Endothelial cell of umbilical vein (primary cell): ENCODE results near the gene SMAD6. TPM values are rescaled to one million over a fixed set of nuclear protein-coding genes. Genes with fewer than 3 reads are reported as not detected.
A peak's percentile ranks its signal among the peaks of the same experiment; 100 is the strongest.

Experiments used
- BruUV-seq: library from RNA; stranded (reverse); fragments of 400-500 nt; replicated peaks from 2 replicates; lab custom pipeline; 2021; lab: Mats Ljungman, UMichigan
- CTCF ChIA-PET: fragments of 300-600, 350-600 bp; sonication (Branson Sonifier 250); formaldehyde crosslinking; loops from one replicate; lab custom pipeline; 2021; ENCODE audit warnings: antibody characterized with exemption, inconsistent platforms; lab: Charles Lee
- POLR2A ChIA-PET: fragments of 300-600, 350-600 bp; sonication (Branson Sonifier 250); formaldehyde crosslinking; loops from one replicate; lab custom pipeline; 2021; ENCODE audit warnings: antibody characterized with exemption, inconsistent platforms; lab: Charles Lee
- DNase-seq: peaks from one replicate; pipeline ENCODE4 v3.0.0-alpha.2; 2011; ENCODE audit warnings: low read depth, low spot score
- FAIRE-seq: peaks from 2 replicates; lab custom pipeline; 2011; peaks lifted over from hg19 to GRCh38; lab: Jason Lieb, UNC
- H2AFZ ChIP-seq: 2 replicates; pipeline ENCODE4 v1.6.0; 2012; ENCODE audit warnings: low read depth, low read length, control low read depth, inconsistent platforms
- H3K27ac ChIP-seq: 2 replicates; pipeline ENCODE4 v1.5.1; 2011; ENCODE audit warnings: low read depth, mild to moderate bottlenecking, control low read depth, low read length, moderate library complexity; ENCODE audit not compliant: insufficient read depth
- H3K27me3 ChIP-seq, 2 experiments: 2 replicates each; pipeline versions ENCODE4 v1.6.0 to v1.6.1; 2011; ENCODE audit warnings: low read length in 2 of 2, mixed read lengths in 1 of 2; ENCODE audit not compliant: control insufficient read depth in 2 of 2, insufficient read depth in 2 of 2
- H3K36me3 ChIP-seq, 2 experiments: 2 replicates in 1 of 2; 3 replicates in 1 of 2; pipeline ENCODE4 v1.5.1; 2011; ENCODE audit warnings: low read length in 2 of 2, mild to moderate bottlenecking in 1 of 2, moderate library complexity in 1 of 2; ENCODE audit not compliant: control insufficient read depth in 2 of 2, insufficient read depth in 2 of 2; ENCODE audit errors: extremely low read depth in 1 of 2
- H3K4me1 ChIP-seq: 3 replicates; pipeline ENCODE4 v1.5.1; 2011; ENCODE audit warnings: mild to moderate bottlenecking, low read length; ENCODE audit not compliant: control insufficient read depth, insufficient read depth; ENCODE audit errors: extremely low read depth
- H3K4me2 ChIP-seq: 2 replicates; pipeline ENCODE4 v1.6.1; 2011; ENCODE audit warnings: low read length, control low read depth, mixed read lengths; ENCODE audit not compliant: insufficient read depth
- H3K4me3 ChIP-seq, 3 experiments: fragments of 200-600 bp in 1 of 3; sonication (generic), shearing (Covaris generic) in 1 of 3; replicated peaks in 1 of 3; 2 replicates each; pipeline ENCODE4 v1.5.1; 2011 to 2016; ENCODE audit warnings: control low read depth in 3 of 3, low read length in 3 of 3, mild to moderate bottlenecking in 2 of 3, inconsistent platforms in 1 of 3, low read depth in 1 of 3, moderate library complexity in 1 of 3; ENCODE audit not compliant: insufficient read depth in 1 of 3
- H3K79me2 ChIP-seq: 2 replicates; pipeline ENCODE4 v1.6.0; 2012; ENCODE audit warnings: low read length, inconsistent platforms; ENCODE audit not compliant: control insufficient read depth, insufficient read depth
- H3K9ac ChIP-seq: replicated peaks from 2 replicates; pipeline ENCODE3; 2011; ENCODE audit warnings: low read length, control low read depth; ENCODE audit not compliant: insufficient read depth; ENCODE audit errors: extremely low read depth
- H3K9me1 ChIP-seq: replicated peaks from 3 replicates; pipeline ENCODE4 v1.6.0; 2011; ENCODE audit warnings: mild to moderate bottlenecking, low read length; ENCODE audit not compliant: control insufficient read depth, insufficient read depth; ENCODE audit errors: extremely low read depth
- H3K9me3 ChIP-seq: replicated peaks from 2 replicates; pipeline ENCODE4 v1.5.1; 2012; ENCODE audit warnings: low read length, inconsistent platforms; ENCODE audit not compliant: control insufficient read depth, insufficient read depth
- H4K20me1 ChIP-seq: replicated peaks from 2 replicates; pipeline ENCODE3; 2011; ENCODE audit warnings: mild to moderate bottlenecking, low read length; ENCODE audit not compliant: control insufficient read depth, insufficient read depth; ENCODE audit errors: extremely low read depth
- CTCF ChIP-seq, 2 donors: IDR thresholded peaks; 1 replicate in 1 of 2; 2 replicates in 1 of 2; pipeline ENCODE4 v1.5.1; 2011; ENCODE audit warnings: low read length in 2 of 2, mild to moderate bottlenecking in 2 of 2, moderate library complexity in 2 of 2, control low read depth in 1 of 2, inconsistent platforms in 1 of 2, low read depth in 1 of 2; ENCODE audit not compliant: insufficient read depth in 1 of 2; ENCODE audit errors: extremely low read depth in 1 of 2
- EZH2 ChIP-seq: IDR thresholded peaks from 2 replicates; pipeline ENCODE4 v1.6.1; 2012; ENCODE audit warnings: borderline replicate concordance, low read depth, mild to moderate bottlenecking, moderate library complexity, low read length, inconsistent platforms; ENCODE audit not compliant: severe bottlenecking
- FOS ChIP-seq: IDR thresholded peaks from 2 replicates; pipeline ENCODE4 v1.6.1; 2011; ENCODE audit warnings: mild to moderate bottlenecking, low read length, moderate library complexity, borderline replicate concordance; ENCODE audit not compliant: insufficient read depth
- JUN ChIP-seq: IDR thresholded peaks from 2 replicates; pipeline ENCODE4 v1.6.1; 2011; ENCODE audit warnings: borderline replicate concordance, low read depth; ENCODE audit not compliant: insufficient read length, insufficient read depth
- MAX ChIP-seq: IDR thresholded peaks from 2 replicates; pipeline ENCODE4 v1.6.1; 2011; ENCODE audit not compliant: insufficient read depth, insufficient read length
- MYC ChIP-seq: IDR thresholded peaks from one replicate; pipeline ENCODE4 v1.6.1; 2011; ENCODE audit warnings: mild to moderate bottlenecking, low read depth, low read length
- POLR2A ChIP-seq: IDR thresholded peaks from 2 replicates; pipeline ENCODE4 v1.6.1; 2012; ENCODE audit warnings: low read depth, mild to moderate bottlenecking, control low read depth, low read length
- POLR2AphosphoS5 ChIP-seq: IDR thresholded peaks from 2 replicates; pipeline ENCODE4 v1.6.1; 2012; ENCODE audit warnings: low read depth, mild to moderate bottlenecking, control low read depth, low read length, moderate library complexity; ENCODE audit not compliant: insufficient read depth
- dilution Hi-C: fragments of 300-500 bp; cut with MboI; formaldehyde crosslinking; loops from one replicate; pipeline ENCODE4 v1.15.0; 2019; ENCODE audit warnings: low sequenced_read_pairs; ENCODE audit not compliant: extremely low pct_ligation_motif_present
- intact Hi-C: fragments of 100-400 bp; cut with micrococcal nuclease; formaldehyde crosslinking; loops from one replicate; pipeline ENCODE4 v1.10.0; 2022
- polyA plus RNA-seq, 4 experiments: library from polyadenylated mRNA; depleted of rRNA in 3 of 4; stranded (reverse) in 3 of 4; unstranded in 1 of 4; fragments of >200 nt; gene quantifications; 2 replicates each; pipeline versions ENCODE4 v1.2.1 to v1.2.3, GENCODE V29; 2011 to 2012; ENCODE audit warnings: missing spikeins in 1 of 4
- total RNA-seq: library from RNA; stranded (reverse); gene quantifications from 2 replicates; pipeline ENCODE4 v1.2.3, GENCODE V29; 2021

SMAD6 gene
- total and polyA plus RNA-seq, 2 donors (not counting 3 experiments of a cell fraction or from before 2014, with no cell fraction given), result 7.3 to 12.5 TPM

GRCh38 chr15:66706840-66707239 is 4.8 kb downstream of the SMAD6 start:
- FAIRE-seq (no peak), DNase-seq (no peak)
- TF ChIP-seq EZH2 (no peak), JUN (no peak), MAX (no peak), CTCF (IDR thresholded peaks at IDR 0.05; ENCODE audit: extremely low read depth in 1 of 2, insufficient read depth in 1 of 2, low read depth in 1 of 2, low read length in 2 of 2) (no peak), POLR2A (no peak), MYC (no peak), FOS (no peak), POLR2AphosphoS5 (no peak)
- H3K27ac ChIP-seq, result peak overlapping the region; percentile 15
- no peak overlapping the region for H3K4me2 ChIP-seq
- no peaks in the 10 kb centered on the region for H3K9me1 ChIP-seq
- ChIA-PET CTCF (interaction anchor here (0.8 to 14.2 kb wide), 26 partner anchors 8 to 145 kb away, joined by 3 to 226 read pairs (median 5); no protein-coding TSS in a partner anchor), POLR2A (interaction anchor here (0.6 kb wide), 1 partner anchor 8 kb away, joined by 3 read pairs; no protein-coding TSS in a partner anchor)
- H3K4me1 ChIP-seq, result peaks cover 40% of the 10 kb centered on the region
- H3K79me2 ChIP-seq, result peaks cover 46% of the 10 kb centered on the region
- no TSS peak for BruUV-seq
- intact Hi-C loops, result loop anchor here (1.0 kb wide), 3 partner anchors 39 to 146 kb away; no protein-coding TSS in a partner anchor
- H3K9me3 ChIP-seq, result no peaks in the 10 kb centered on the region
- no peaks in the 10 kb centered on the region for H4K20me1 ChIP-seq
- H2AFZ ChIP-seq, result peak overlapping the region; percentile 42
- dilution Hi-C loops, result no loop called here
- H3K36me3 ChIP-seq, result no peaks in the 10 kb centered on the region
- H3K4me3 ChIP-seq, result no peak overlapping the region
- H3K27me3 ChIP-seq, result no peaks in the 10 kb centered on the region
- H3K9ac ChIP-seq, result no peak overlapping the region
